Measurements from ENCODE around the gene MED16. TPM values are rescaled to one million over a fixed set of nuclear protein-coding genes. Genes with fewer than 3 reads are reported as not detected.

The MED16 gene
- total and polyA plus RNA-seq, 2 of the 13 experiments (the other 11 are each of a cell fraction or from before 2014, with no cell fraction given), result 13.3 to 14.8 TPM

DNA sequence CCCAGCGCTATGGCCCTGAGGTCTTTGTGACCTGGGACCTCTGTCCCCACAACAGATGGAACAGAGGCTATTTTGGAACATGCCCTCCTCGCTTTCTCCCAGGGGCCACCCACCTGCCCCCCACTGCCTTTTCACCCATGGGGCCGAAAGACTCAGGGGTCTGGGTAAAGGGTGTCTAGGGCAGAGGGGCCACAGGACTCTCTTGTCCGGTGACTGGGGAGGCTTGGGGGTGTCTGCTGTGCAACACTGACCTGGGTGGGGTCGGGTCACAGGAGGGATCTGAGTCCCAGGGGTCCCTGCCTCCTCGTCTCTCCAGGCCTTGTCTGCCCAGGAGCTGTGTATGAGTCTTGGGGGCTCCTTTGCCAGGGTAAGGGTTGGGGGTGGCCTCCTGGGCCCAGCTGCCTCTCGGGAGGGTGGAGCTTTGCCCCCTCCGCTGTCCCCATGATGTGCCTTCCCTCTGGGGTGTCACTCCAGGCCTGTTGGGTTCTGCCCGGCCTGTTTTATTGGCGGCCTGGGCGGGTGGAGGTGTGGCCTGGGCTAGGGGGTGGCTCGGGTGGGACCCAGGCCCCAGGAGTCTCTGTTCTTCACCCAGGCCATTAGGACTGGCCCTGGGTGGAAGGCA, 34.9 kb upstream of the MED16 start (continued):
- TF ChIP-seq, protein P1, sequence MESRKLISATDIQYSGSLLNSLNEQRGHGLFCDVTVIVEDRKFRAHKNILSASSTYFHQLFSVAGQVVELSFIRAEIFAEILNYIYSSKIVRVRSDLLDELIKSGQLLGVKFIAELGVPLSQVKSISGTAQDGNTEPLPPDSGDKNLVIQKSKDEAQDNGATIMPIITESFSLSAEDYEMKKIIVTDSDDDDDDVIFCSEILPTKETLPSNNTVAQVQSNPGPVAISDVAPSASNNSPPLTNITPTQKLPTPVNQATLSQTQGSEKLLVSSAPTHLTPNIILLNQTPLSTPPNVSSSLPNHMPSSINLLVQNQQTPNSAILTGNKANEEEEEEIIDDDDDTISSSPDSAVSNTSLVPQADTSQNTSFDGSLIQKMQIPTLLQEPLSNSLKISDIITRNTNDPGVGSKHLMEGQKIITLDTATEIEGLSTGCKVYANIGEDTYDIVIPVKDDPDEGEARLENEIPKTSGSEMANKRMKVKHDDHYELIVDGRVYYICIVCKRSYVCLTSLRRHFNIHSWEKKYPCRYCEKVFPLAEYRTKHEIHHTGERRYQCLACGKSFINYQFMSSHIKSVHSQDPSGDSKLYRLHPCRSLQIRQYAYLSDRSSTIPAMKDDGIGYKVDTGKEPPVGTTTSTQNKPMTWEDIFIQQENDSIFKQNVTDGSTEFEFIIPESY (CRISPR knock-in tag; IDR thresholded peaks at IDR 0.05), result peak; percentile 55; the same call in 1 of the 2 replicates
- TF ChIP-seq BRCA1 (CRISPR knock-in tag; IDR thresholded peaks at IDR 0.05) (no peak), SOX13 (IDR thresholded peaks at IDR 0.05) (no peak), SOX13 (CRISPR knock-in tag; conservative IDR thresholded peaks at IDR 0.05 in 1 of 2, IDR thresholded peaks at IDR 0.05 in 1 of 2) (no peak), GPN1 (CRISPR knock-in tag; IDR thresholded peaks at IDR 0.05; ENCODE audit: borderline replicate concordance) (no peak), TCF7L2 (IDR thresholded peaks at IDR 0.05; ENCODE audit: low read depth, low read length) (no peak), SMYD3 (CRISPR knock-in tag; IDR thresholded peaks at IDR 0.05) (no peak), KDM2A (CRISPR knock-in tag; IDR thresholded peaks at IDR 0.05; ENCODE audit: borderline replicate concordance, low read depth) (no peak), MIXL1 (CRISPR knock-in tag; IDR thresholded peaks at IDR 0.05) (no peak), KDM3A (CRISPR knock-in tag; IDR thresholded peaks at IDR 0.05; ENCODE audit: low read depth) (no peak), FOXJ3 (CRISPR knock-in tag; IDR thresholded peaks at IDR 0.05; ENCODE audit: borderline replicate concordance) (no peak), RBM22 (optimal IDR thresholded peaks at IDR 0.05; ENCODE audit: low read length) (peak; percentile 32), AGO2 (optimal IDR thresholded peaks at IDR 0.05; ENCODE audit: low read depth, low read length) (peak; percentile 85), HNF4G (IDR thresholded peaks at IDR 0.05; ENCODE audit: borderline replicate concordance, low read depth, low read length) (no peak), HNF4G (CRISPR knock-in tag; IDR thresholded peaks at IDR 0.05; ENCODE audit: borderline replicate concordance, low read depth) (0 out of 2 replicates have a peak, but pooled peaks have one; percentile 22), HNRNPL (IDR thresholded peaks at IDR 0.05; ENCODE audit: low read depth, low read length) (0 out of 2 replicates have a peak, but pooled peaks have one; percentile 60), CENPT (CRISPR knock-in tag; IDR thresholded peaks at IDR 0.05; ENCODE audit: low read depth) (no peak), KLF11 (CRISPR knock-in tag; IDR thresholded peaks at IDR 0.05) (no peak), KDM5A (IDR thresholded peaks at IDR 0.05; ENCODE audit: borderline replicate concordance, low read length) (no peak), ADNP (CRISPR knock-in tag; IDR thresholded peaks at IDR 0.05) (no peak), WIZ (CRISPR knock-in tag; IDR thresholded peaks at IDR 0.05) (peak; percentile 6; the same call in 1 of the 2 replicates), KDM4B (CRISPR knock-in tag; IDR thresholded peaks at IDR 0.05) (no peak), ZSCAN9 (CRISPR knock-in tag; IDR thresholded peaks at IDR 0.05; ENCODE audit: borderline replicate concordance) (no peak)
- TF ChIP-seq, protein P2, sequence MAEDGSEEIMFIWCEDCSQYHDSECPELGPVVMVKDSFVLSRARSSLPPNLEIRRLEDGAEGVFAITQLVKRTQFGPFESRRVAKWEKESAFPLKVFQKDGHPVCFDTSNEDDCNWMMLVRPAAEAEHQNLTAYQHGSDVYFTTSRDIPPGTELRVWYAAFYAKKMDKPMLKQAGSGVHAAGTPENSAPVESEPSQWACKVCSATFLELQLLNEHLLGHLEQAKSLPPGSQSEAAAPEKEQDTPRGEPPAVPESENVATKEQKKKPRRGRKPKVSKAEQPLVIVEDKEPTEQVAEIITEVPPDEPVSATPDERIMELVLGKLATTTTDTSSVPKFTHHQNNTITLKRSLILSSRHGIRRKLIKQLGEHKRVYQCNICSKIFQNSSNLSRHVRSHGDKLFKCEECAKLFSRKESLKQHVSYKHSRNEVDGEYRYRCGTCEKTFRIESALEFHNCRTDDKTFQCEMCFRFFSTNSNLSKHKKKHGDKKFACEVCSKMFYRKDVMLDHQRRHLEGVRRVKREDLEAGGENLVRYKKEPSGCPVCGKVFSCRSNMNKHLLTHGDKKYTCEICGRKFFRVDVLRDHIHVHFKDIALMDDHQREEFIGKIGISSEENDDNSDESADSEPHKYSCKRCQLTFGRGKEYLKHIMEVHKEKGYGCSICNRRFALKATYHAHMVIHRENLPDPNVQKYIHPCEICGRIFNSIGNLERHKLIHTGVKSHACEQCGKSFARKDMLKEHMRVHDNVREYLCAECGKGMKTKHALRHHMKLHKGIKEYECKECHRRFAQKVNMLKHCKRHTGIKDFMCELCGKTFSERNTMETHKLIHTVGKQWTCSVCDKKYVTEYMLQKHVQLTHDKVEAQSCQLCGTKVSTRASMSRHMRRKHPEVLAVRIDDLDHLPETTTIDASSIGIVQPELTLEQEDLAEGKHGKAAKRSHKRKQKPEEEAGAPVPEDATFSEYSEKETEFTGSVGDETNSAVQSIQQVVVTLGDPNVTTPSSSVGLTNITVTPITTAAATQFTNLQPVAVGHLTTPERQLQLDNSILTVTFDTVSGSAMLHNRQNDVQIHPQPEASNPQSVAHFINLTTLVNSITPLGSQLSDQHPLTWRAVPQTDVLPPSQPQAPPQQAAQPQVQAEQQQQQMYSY (CRISPR knock-in tag; IDR thresholded peaks at IDR 0.05), result no peak
- TF ChIP-seq, protein P3, sequence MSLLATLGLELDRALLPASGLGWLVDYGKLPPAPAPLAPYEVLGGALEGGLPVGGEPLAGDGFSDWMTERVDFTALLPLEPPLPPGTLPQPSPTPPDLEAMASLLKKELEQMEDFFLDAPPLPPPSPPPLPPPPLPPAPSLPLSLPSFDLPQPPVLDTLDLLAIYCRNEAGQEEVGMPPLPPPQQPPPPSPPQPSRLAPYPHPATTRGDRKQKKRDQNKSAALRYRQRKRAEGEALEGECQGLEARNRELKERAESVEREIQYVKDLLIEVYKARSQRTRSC (CRISPR knock-in tag; IDR thresholded peaks at IDR 0.05; ENCODE audit: low read depth), result no peak
- TF ChIP-seq, protein P4, sequence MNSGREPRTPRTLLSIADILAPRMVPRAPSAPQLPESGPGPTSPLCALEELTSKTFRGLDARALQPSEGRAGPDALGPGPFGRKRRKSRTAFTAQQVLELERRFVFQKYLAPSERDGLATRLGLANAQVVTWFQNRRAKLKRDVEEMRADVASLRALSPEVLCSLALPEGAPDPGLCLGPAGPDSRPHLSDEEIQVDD (CRISPR knock-in tag; IDR thresholded peaks at IDR 0.05; ENCODE audit: borderline replicate concordance), result no peak
